ENCODE data around the gene ADAMTSL2.

DNA sequence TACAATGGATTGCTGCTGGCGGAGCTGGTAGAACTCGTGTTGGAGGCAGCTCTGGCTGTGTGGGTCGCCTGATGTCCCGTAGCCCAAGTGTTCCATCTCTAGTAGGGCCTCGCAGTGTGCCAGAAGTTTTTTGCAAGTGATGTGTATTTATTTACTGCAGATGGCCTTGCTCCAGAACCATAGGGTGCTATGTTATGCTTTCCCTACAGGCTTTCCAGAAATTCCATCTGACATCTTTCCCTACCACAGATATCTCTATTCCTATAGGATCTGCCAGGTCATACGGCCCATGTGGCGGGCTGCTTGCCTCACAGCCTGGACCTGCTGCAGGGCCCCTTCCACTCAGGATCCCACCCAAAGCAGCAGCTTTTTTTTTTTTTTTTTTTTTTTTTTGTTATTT lies 16.9 kb downstream of the ADAMTSL2 start:
- TF ChIP-seq EZH2phosphoT487 (IDR thresholded peaks at IDR 0.05; ENCODE audit: borderline replicate concordance, low read length), result no peak
- TF ChIP-seq, protein P1, sequence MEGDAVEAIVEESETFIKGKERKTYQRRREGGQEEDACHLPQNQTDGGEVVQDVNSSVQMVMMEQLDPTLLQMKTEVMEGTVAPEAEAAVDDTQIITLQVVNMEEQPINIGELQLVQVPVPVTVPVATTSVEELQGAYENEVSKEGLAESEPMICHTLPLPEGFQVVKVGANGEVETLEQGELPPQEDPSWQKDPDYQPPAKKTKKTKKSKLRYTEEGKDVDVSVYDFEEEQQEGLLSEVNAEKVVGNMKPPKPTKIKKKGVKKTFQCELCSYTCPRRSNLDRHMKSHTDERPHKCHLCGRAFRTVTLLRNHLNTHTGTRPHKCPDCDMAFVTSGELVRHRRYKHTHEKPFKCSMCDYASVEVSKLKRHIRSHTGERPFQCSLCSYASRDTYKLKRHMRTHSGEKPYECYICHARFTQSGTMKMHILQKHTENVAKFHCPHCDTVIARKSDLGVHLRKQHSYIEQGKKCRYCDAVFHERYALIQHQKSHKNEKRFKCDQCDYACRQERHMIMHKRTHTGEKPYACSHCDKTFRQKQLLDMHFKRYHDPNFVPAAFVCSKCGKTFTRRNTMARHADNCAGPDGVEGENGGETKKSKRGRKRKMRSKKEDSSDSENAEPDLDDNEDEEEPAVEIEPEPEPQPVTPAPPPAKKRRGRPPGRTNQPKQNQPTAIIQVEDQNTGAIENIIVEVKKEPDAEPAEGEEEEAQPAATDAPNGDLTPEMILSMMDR (IDR thresholded peaks at IDR 0.05; ENCODE audit: low read depth, low read length, poor library complexity, severe bottlenecking), result no peak

Data from DOHH2 (cell line).